Stimulated activated naive CD8-positive, alpha-beta T cell treated with anti-CD3 and anti-CD28 coated beads, Interleukin-15, amount 100 ng/mL, for 72 hours (primary cell): Measurements from ENCODE around the gene FOXJ1.

Experiments used
- ATAC-seq: fragments of 150-1000 bp; cut with Tn5 transposase; 2 replicates; pipeline ENCODE4 v1.10.0; 2021; ENCODE audit warnings: mild to moderate bottlenecking, moderate library complexity
- DNase-seq, 2 donors: peaks; one replicate each; pipeline ENCODE4 v3.0.0; 2021 to 2022
- H3K27ac Mint-ChIP-seq, 2 donors: one replicate each; pipeline ENCODE4 v1.8.0; 2022; ENCODE audit warnings: mild to moderate bottlenecking in 2 of 2, mixed read lengths in 2 of 2, moderate library complexity in 2 of 2
- H3K27me3 Mint-ChIP-seq: one replicate; pipeline ENCODE4 v1.8.0; 2022; ENCODE audit warnings: mixed read lengths
- H3K4me1 Mint-ChIP-seq: one replicate; pipeline ENCODE4 v1.8.0; 2022; ENCODE audit warnings: mild to moderate bottlenecking, mixed read lengths
- H3K4me3 Mint-ChIP-seq, 2 donors: one replicate each; pipeline ENCODE4 v1.8.0; 2022; ENCODE audit warnings: mild to moderate bottlenecking in 2 of 2, mixed read lengths in 2 of 2, moderate library complexity in 1 of 2
- H3K9me3 Mint-ChIP-seq, 2 donors: one replicate each; pipeline ENCODE4 v1.8.0; 2022; ENCODE audit warnings: mixed read lengths in 2 of 2

FOXJ1 gene

GRCh38 chr17:76103274-76104139, 37.5 kb downstream of the FOXJ1 start, which contains the start of gene EXOC7:
Gene EXOC7 (minus strand): TSS chr17:76103787. CDS start chr17:76103692, 95 bp downstream.
- no peaks in the 10 kb centered on the region for H3K27me3 Mint-ChIP-seq
- ATAC-seq: peak; percentile 92
- no peaks in the 10 kb centered on the region for H3K9me3 Mint-ChIP-seq
- peak; percentile 93 to 94 for DNase-seq
- peak within 1 kb of the TSS; percentile 98 for H3K27ac Mint-ChIP-seq
- peak within 1 kb of the TSS; percentile 95 to 96 for H3K4me3 Mint-ChIP-seq
- H3K4me1 Mint-ChIP-seq: peaks cover 30% of the 10 kb centered on the region

GRCh38 chr17:76102944-76103273, 38.1 kb downstream of the FOXJ1 start:
- ATAC-seq: no peak
- H3K27ac Mint-ChIP-seq: peak overlapping the region; percentile 98
- H3K4me3 Mint-ChIP-seq: peak overlapping the region; percentile 95 to 96
- DNase-seq: no peak
- peaks cover 31% of the 10 kb centered on the region for H3K4me1 Mint-ChIP-seq
- H3K9me3 Mint-ChIP-seq: no peaks in the 10 kb centered on the region
- H3K27me3 Mint-ChIP-seq: no peaks in the 10 kb centered on the region

GRCh38 chr17:76097716-76098295, 43.2 kb downstream of the FOXJ1 start:
- Mint-ChIP-seq H3K4me1 (peaks cover 16% of the 10 kb centered on the region), H3K27me3 (no peaks in the 10 kb centered on the region), H3K4me3 (no peak overlapping the region), H3K9me3 (no peaks in the 10 kb centered on the region), H3K27ac (peak overlapping the region in 1 of 2 donors; percentile 31)
- ATAC-seq (no peak), DNase-seq (no peak)

- H3K4me1 Mint-ChIP-seq: peaks cover 4% of the 10 kb centered on the region
- ATAC-seq (no peak), DNase-seq (no peak)
- H3K9me3 Mint-ChIP-seq: no peaks in the 10 kb centered on the region
- H3K27me3 Mint-ChIP-seq: no peaks in the 10 kb centered on the region
- H3K27ac Mint-ChIP-seq: no peak overlapping the region
- no peak overlapping the region for H3K4me3 Mint-ChIP-seq
Measured at GRCh38 chr17:76095943-76096342, 45.1 kb downstream of the FOXJ1 start.

GRCh38 chr17:76094046-76094445, 47.0 kb downstream of the FOXJ1 start:
- DNase-seq: no peak
- Mint-ChIP-seq H3K9me3 (no peaks in the 10 kb centered on the region), H3K4me1 (peaks cover 4% of the 10 kb centered on the region), H3K27ac (peak overlapping the region in 1 of 2 donors; percentile 21), H3K27me3 (no peaks in the 10 kb centered on the region), H3K4me3 (no peak overlapping the region)
- no peak for ATAC-seq

GRCh38 chr17:76092526-76093413, 48.3 kb downstream of the FOXJ1 start:
- H3K9me3 Mint-ChIP-seq: no peaks in the 10 kb centered on the region

GRCh38 chr17:76091526-76092286, 49.3 kb downstream of the FOXJ1 start:
- H3K27ac Mint-ChIP-seq: peak overlapping the region; percentile 71 to 89
- H3K4me1 Mint-ChIP-seq: no peaks in the 10 kb centered on the region
- no peaks in the 10 kb centered on the region for H3K27me3 Mint-ChIP-seq
- H3K4me3 Mint-ChIP-seq: peak overlapping the region; percentile 23 to 66
- ATAC-seq (peak; percentile 51), DNase-seq (no peak)
- H3K9me3 Mint-ChIP-seq: no peaks in the 10 kb centered on the region

More at GRCh38 chr17:76092526-76093413, 48.3 kb downstream of the FOXJ1 start:
- no peaks in the 10 kb centered on the region for H3K27me3 Mint-ChIP-seq
- H3K4me3 Mint-ChIP-seq: no peak overlapping the region
- H3K27ac Mint-ChIP-seq: peak overlapping the region in 1 of 2 donors; percentile 76
- H3K4me1 Mint-ChIP-seq: peaks cover 2% of the 10 kb centered on the region
- DNase-seq: no peak
- ATAC-seq: no peak

- peak overlapping the region in 1 of 2 donors; percentile 31 for H3K27ac Mint-ChIP-seq
- no peaks in the 10 kb centered on the region for H3K4me1 Mint-ChIP-seq
- ATAC-seq: no peak
- no peak for DNase-seq
- H3K4me3 Mint-ChIP-seq: no peak overlapping the region
- H3K27me3 Mint-ChIP-seq: no peaks in the 10 kb centered on the region
- H3K9me3 Mint-ChIP-seq: no peaks in the 10 kb centered on the region
Measured at GRCh38 chr17:76090517-76091129, 50.4 kb downstream of the FOXJ1 start.

- ATAC-seq (no peak), DNase-seq (no peak)
- no peaks in the 10 kb centered on the region for H3K9me3 Mint-ChIP-seq
- H3K4me1 Mint-ChIP-seq: no peaks in the 10 kb centered on the region
- H3K27ac Mint-ChIP-seq: peak overlapping the region in 1 of 2 donors; percentile 86
- H3K27me3 Mint-ChIP-seq: no peaks in the 10 kb centered on the region
- no peak overlapping the region for H3K4me3 Mint-ChIP-seq
Measured at GRCh38 chr17:76089680-76090516, 51.1 kb downstream of the FOXJ1 start.

- DNase-seq (no peak), ATAC-seq (no peak)
- Mint-ChIP-seq H3K27me3 (no peaks in the 10 kb centered on the region), H3K27ac (peak overlapping the region in 1 of 2 donors; percentile 89), H3K4me1 (no peaks in the 10 kb centered on the region), H3K9me3 (no peaks in the 10 kb centered on the region), H3K4me3 (no peak overlapping the region)
Measured at GRCh38 chr17:76088868-76089576, 52.0 kb downstream of the FOXJ1 start.

- Mint-ChIP-seq H3K27me3 (no peaks in the 10 kb centered on the region), H3K4me3 (no peak overlapping the region), H3K9me3 (no peaks in the 10 kb centered on the region), H3K27ac (no peak overlapping the region), H3K4me1 (no peaks in the 10 kb centered on the region)
- DNase-seq: no peak
- no peak for ATAC-seq
Measured at GRCh38 chr17:76088041-76088867, 52.8 kb downstream of the FOXJ1 start.

- H3K27me3 Mint-ChIP-seq: no peaks in the 10 kb centered on the region
- H3K27ac Mint-ChIP-seq: no peak overlapping the region
- ATAC-seq (no peak), DNase-seq (no peak)
- no peak overlapping the region for H3K4me3 Mint-ChIP-seq
- no peaks in the 10 kb centered on the region for H3K9me3 Mint-ChIP-seq
- H3K4me1 Mint-ChIP-seq: no peaks in the 10 kb centered on the region
Measured at GRCh38 chr17:76087531-76087930, 53.5 kb downstream of the FOXJ1 start.

- no peaks in the 10 kb centered on the region for H3K27me3 Mint-ChIP-seq
- H3K27ac Mint-ChIP-seq: no peak overlapping the region
- H3K4me3 Mint-ChIP-seq: no peak overlapping the region
- ATAC-seq (no peak), DNase-seq (no peak)
- no peaks in the 10 kb centered on the region for H3K9me3 Mint-ChIP-seq
- no peaks in the 10 kb centered on the region for H3K4me1 Mint-ChIP-seq
Measured at GRCh38 chr17:76086384-76086783, 54.7 kb downstream of the FOXJ1 start.
